Choroid plexus epithelial cell (primary cell): ENCODE data around the gene TRA2B.

Source experiments
- DNase-seq: peaks from one replicate; pipeline ENCODE4 v3.0.0-alpha.2; 2010; ENCODE audit warnings: low read depth
- H3K4me3 ChIP-seq: 2 replicates; pipeline ENCODE4 v1.5.1; 2011; ENCODE audit warnings: low read depth, mild to moderate bottlenecking, control low read depth, low read length, moderate library complexity
- TF ChIP-seq, protein P1 (sequence below): conservative IDR thresholded peaks from 2 replicates; pipeline ENCODE4 v1.5.1; 2011; ENCODE audit warnings: low read depth, mild to moderate bottlenecking, control low read depth, inconsistent platforms, low read length, moderate library complexity

TRA2B gene

DNA sequence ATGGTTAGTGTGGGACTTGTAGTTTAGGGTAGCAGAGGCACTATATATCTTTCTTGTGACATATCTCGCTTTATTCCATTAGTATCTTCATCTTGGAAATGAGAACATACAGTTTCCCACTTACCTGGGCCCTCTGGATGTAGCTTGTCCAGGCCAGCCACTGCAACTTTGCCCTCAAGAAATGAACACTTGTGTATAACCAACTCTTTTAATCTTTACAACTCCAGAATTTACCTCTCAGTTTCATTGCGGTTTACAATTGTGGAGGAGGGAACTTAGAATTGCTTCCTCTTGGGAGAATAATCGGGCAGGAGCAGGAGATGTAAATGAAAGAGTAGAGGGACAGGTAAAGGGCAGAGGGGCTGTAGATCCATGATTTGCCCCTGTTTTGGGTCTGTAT is 18.4 kb upstream of the TRA2B start:
- H3K4me3 ChIP-seq, result no peak overlapping the region
- no peak for DNase-seq
- TF ChIP-seq, protein P1, sequence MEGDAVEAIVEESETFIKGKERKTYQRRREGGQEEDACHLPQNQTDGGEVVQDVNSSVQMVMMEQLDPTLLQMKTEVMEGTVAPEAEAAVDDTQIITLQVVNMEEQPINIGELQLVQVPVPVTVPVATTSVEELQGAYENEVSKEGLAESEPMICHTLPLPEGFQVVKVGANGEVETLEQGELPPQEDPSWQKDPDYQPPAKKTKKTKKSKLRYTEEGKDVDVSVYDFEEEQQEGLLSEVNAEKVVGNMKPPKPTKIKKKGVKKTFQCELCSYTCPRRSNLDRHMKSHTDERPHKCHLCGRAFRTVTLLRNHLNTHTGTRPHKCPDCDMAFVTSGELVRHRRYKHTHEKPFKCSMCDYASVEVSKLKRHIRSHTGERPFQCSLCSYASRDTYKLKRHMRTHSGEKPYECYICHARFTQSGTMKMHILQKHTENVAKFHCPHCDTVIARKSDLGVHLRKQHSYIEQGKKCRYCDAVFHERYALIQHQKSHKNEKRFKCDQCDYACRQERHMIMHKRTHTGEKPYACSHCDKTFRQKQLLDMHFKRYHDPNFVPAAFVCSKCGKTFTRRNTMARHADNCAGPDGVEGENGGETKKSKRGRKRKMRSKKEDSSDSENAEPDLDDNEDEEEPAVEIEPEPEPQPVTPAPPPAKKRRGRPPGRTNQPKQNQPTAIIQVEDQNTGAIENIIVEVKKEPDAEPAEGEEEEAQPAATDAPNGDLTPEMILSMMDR, result no peak

DNA sequence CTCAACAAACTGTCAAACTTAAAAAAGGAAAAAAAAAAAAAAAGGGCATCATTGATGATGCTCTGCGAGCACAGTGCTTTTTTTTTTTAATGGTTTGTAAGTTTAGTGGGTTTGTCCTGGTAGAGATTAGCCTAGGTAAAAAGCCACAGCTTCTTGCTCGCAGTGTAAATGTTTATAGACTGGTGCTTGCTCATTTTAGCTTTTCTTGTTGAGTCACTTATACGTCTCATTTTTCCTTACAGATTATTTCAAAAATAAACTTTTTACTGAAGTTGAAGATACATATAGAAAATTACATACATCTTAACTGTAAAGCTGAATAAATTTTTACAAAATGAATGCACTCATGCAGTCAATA is 16.5 kb upstream of the TRA2B start:
- TF ChIP-seq, protein P1, result no peak
- DNase-seq, result no peak
- no peak overlapping the region for H3K4me3 ChIP-seq

DNA sequence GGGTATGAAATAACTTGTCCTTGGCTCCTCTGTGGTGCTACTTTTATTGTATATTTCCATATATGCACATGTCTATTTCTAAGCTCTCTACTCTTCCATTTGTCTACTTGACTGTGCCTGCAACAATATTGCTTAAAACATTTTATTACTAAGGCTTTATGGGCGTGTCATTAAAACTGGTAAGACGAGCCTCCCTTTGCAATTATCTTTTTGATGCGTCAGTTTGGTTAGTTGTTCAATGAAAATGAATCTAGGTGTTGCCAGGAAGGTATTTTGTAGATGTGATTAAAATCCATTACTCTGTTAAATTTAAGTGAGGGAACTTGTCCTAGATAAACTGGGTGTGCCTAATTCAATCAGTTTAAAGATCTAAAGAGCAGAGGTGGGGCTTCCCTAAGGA is 12.9 kb upstream of the TRA2B start:
- no peak overlapping the region for H3K4me3 ChIP-seq
- TF ChIP-seq, protein P1, result no peak
- no peak for DNase-seq

DNA sequence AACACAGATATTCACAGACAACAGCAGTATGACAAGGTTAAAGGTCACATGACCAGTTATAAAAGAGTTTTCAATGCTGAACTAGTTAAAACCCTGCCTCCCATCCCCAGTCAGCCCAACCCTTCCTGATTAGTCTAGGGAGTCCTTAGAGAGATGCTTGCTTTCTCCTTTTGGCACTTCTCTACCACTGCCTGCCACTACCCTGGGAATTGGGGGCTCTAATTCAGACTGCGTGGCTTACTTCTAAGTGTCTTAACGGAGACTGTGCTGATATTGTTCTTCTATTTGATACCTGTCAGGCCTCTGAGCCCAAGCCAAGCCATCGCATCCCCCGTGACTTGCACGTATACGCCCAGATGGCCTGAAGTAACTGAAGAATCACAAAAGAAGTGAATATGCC is 11.7 kb upstream of the TRA2B start:
- H3K4me3 ChIP-seq, result no peak overlapping the region
- DNase-seq, result no peak
- TF ChIP-seq, protein P1, result no peak

DNA sequence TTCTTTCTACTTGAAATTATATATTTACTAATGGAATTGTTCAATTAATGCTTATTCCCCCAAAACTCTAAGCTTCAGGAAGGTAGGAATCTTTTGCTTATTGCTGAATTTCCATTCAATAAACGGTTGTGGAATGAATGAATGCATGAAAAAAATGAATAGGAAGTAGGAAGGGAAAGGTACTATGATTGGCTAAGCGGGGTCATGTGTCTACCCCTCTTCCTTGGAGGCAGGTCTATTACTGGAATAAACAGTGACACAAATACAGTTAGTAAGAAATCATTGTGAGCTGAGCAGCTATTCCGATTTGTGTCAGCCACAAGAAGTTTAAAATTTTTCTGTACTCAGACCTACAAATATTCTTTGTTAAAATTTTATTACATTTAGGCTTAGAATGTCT is 10.5 kb upstream of the TRA2B start:
- TF ChIP-seq, protein P1, result no peak
- no peak overlapping the region for H3K4me3 ChIP-seq
- DNase-seq, result no peak

DNA sequence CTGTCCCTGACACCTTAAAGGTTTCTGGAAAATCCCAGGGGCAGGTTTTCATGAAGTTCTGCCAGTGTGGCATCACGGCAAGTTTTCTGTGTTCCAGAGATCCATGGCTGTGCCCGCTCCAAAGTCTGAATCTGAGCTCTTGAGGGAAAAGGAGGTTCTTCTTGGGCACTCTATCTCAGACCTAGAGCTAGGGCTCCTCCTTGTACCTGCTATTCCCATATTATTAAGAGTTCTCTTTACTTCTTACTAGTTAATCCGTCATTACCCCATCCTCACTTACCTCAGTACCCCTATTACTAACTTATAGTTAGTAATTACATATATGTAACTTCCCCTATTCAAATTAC is 5.9 kb upstream of the TRA2B start:
- DNase-seq, result no peak
- TF ChIP-seq, protein P1, result no peak
- H3K4me3 ChIP-seq, result no peak overlapping the region

DNA sequence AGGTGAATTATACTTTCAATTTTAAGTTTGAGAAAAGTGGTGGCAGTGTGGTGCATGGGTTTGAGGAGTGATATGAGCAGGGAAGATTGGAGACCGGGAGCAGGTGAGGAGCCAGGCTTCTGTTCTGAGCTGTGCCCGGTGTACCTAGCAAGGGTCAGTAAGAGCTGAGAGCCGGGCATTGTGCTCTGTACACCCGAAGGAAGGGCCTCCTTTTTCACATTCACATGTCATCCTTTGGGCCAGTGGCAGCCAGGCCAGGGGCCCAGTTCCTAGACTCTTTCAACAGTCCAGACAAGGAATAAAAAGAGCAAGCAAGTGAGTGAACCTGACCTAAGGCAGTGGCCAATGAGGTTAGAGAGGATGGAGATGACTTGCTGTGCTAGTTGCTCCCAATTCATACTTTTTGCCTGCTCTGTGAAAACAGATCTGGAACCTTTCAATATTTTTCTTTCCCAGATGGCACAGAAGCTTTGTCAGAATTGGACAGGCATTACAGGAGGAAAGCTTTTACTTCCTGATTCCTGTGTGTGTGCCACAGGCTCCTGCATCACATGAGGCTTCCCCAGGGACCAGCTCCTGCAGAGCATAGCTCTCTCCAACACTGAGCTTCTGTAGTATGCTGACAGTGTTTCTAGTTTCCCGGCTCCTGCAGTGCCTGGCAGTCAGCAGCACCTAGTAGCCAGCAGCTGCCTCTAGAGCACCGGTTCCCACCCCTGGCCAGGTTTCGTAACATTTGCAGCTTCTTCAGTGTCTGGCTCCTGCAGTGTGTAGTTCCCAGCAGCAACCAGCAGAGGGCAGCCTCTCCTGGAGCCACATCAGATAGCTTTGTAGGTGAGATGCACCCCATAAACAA is 5.3 kb upstream of the TRA2B start:
- DNase-seq, result peak; percentile 96
- TF ChIP-seq, protein P1, result peak; percentile 99
- H3K4me3 ChIP-seq, result no peak overlapping the region
